Heart left ventricle (tissue), 13 donors: Measurements from ENCODE around the gene OR52D1.

Experiments
- CTCF ChIP-seq, 12 donors: fragments of 200-600 bp; sonication (generic) in 4 of 12; IDR thresholded peaks; one replicate each; pipeline versions ENCODE4 v1.5.0 to v1.8.0; 2018 to 2022; ENCODE audit warnings: antibody characterized with exemption in 12 of 12, mild to moderate bottlenecking in 5 of 12
- POLR2A ChIP-seq, 2 donors: fragments of 450-650 bp; IDR thresholded peaks; one replicate each; pipeline ENCODE4 v1.6.1; 2017; ENCODE audit warnings: antibody characterized with exemption in 2 of 2, mild to moderate bottlenecking in 2 of 2, moderate library complexity in 2 of 2
- donor health status: ischemic (EF 13 %, LVEDD 7.1; RV severe dilation, severe dysfunction).
- donor health status: DM: no; HTN: yes; CAD: no.
- donor health status: DM: no; HTN: no; CAD: no.
- donor health status: ischemic (EF 25% LVEDD 6.9; RV normal size, moderate dysfunction).
- donor health status: ischemic (EF 25% LVEDD 5.7; RV mildly dilated, moderate dysfunction).
- donor health status: ischemic (EF 35%, LVEDD 5.7; RV mildly dilated, moderate dysfunction).
- donor health status: nonischemic (EF 11% LVEDD 7.7; RV severe dilation, severe dysfunction).
- donor health status: DM: yes; HTN: yes; CAD: no.
- donor health status: PGD.
- donor health status: ischemic (EF 29% LVEDD 5.4; RV normal size, mild dysfunction).
- donor health status: nonischemic (EF 23%, LVEDD 6.1; RV moderate dilation, normal function).

GRCh38 chr11:5476186-5476819, 12.2 kb upstream of the OR52D1 start:
- TF ChIP-seq CTCF (IDR thresholded peaks at IDR 0.05) (peak; percentile 68 to 89 (median 80)), POLR2A (IDR thresholded peaks at IDR 0.05) (no peak)
